ENCODE data around the gene TLK1.

DNA sequence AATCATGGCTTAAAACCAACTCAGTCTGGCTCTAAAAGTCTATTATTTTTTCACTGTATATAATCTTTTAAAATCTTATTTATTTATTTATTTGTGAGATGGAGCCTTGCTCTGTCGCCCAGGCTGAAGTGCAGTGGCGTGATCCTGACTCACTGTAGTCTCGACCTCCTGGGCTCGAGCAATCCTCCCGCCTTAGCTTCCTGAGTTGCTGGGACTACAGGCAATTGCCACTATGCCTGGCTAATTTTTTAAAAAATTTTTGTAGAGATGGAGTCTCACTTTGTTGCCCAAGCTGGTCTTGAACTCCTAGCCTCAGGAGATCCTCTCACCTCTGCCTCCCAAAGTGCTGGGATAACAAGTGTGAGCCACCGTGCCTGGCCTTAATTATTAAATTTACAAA lies 217.1 kb downstream of the TLK1 start:
- TF ChIP-seq SP1 (IDR thresholded peaks at IDR 0.05) = no peak
- TF ChIP-seq, protein P1, sequence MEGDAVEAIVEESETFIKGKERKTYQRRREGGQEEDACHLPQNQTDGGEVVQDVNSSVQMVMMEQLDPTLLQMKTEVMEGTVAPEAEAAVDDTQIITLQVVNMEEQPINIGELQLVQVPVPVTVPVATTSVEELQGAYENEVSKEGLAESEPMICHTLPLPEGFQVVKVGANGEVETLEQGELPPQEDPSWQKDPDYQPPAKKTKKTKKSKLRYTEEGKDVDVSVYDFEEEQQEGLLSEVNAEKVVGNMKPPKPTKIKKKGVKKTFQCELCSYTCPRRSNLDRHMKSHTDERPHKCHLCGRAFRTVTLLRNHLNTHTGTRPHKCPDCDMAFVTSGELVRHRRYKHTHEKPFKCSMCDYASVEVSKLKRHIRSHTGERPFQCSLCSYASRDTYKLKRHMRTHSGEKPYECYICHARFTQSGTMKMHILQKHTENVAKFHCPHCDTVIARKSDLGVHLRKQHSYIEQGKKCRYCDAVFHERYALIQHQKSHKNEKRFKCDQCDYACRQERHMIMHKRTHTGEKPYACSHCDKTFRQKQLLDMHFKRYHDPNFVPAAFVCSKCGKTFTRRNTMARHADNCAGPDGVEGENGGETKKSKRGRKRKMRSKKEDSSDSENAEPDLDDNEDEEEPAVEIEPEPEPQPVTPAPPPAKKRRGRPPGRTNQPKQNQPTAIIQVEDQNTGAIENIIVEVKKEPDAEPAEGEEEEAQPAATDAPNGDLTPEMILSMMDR (IDR thresholded peaks at IDR 0.05; ENCODE audit: low read depth, low read length, missing input control) = no peak
- TF ChIP-seq RAD21 (IDR thresholded peaks at IDR 0.05) = no peak
- no peak for TF ChIP-seq HNF4G (IDR thresholded peaks at IDR 0.05)
- TF ChIP-seq, protein P2, sequence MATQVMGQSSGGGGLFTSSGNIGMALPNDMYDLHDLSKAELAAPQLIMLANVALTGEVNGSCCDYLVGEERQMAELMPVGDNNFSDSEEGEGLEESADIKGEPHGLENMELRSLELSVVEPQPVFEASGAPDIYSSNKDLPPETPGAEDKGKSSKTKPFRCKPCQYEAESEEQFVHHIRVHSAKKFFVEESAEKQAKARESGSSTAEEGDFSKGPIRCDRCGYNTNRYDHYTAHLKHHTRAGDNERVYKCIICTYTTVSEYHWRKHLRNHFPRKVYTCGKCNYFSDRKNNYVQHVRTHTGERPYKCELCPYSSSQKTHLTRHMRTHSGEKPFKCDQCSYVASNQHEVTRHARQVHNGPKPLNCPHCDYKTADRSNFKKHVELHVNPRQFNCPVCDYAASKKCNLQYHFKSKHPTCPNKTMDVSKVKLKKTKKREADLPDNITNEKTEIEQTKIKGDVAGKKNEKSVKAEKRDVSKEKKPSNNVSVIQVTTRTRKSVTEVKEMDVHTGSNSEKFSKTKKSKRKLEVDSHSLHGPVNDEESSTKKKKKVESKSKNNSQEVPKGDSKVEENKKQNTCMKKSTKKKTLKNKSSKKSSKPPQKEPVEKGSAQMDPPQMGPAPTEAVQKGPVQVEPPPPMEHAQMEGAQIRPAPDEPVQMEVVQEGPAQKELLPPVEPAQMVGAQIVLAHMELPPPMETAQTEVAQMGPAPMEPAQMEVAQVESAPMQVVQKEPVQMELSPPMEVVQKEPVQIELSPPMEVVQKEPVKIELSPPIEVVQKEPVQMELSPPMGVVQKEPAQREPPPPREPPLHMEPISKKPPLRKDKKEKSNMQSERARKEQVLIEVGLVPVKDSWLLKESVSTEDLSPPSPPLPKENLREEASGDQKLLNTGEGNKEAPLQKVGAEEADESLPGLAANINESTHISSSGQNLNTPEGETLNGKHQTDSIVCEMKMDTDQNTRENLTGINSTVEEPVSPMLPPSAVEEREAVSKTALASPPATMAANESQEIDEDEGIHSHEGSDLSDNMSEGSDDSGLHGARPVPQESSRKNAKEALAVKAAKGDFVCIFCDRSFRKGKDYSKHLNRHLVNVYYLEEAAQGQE (IDR thresholded peaks at IDR 0.05) = no peak
- no peak for TF ChIP-seq RXRA (IDR thresholded peaks at IDR 0.05)
- no peak for TF ChIP-seq EGR1 (IDR thresholded peaks at IDR 0.05; ENCODE audit: low read depth in 2 of 2)
- TF ChIP-seq, protein P3, sequence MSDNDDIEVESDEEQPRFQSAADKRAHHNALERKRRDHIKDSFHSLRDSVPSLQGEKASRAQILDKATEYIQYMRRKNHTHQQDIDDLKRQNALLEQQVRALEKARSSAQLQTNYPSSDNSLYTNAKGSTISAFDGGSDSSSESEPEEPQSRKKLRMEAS (IDR thresholded peaks at IDR 0.05) = no peak
- TF ChIP-seq, protein P4, sequence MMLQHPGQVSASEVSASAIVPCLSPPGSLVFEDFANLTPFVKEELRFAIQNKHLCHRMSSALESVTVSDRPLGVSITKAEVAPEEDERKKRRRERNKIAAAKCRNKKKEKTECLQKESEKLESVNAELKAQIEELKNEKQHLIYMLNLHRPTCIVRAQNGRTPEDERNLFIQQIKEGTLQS (IDR thresholded peaks at IDR 0.05) = no peak
- TF ChIP-seq FOXA1 (IDR thresholded peaks at IDR 0.05) = no peak
- TF ChIP-seq NR2F2 (IDR thresholded peaks at IDR 0.05) = no peak
- no peak for TF ChIP-seq GABPA (IDR thresholded peaks at IDR 0.05 in 1 of 2, conservative IDR thresholded peaks at IDR 0.05 in 1 of 2)
- TF ChIP-seq TAF1 (conservative IDR thresholded peaks at IDR 0.05) = no peak
- no peak for TF ChIP-seq JUND (IDR thresholded peaks at IDR 0.05)
